Neural crest cell (in vitro differentiated cells): Measurements from ENCODE around the gene CIAO3. TPM values are rescaled to one million over a fixed set of nuclear protein-coding genes. Genes with fewer than 3 reads are reported as not detected.
"Not testable (repeated sequence)": the region's sequence is repeated elsewhere in the genome, so short reads cannot be mapped to it uniquely, and the experiment has no call there.

Experiments used
- DNase-seq: peaks from one replicate; pipeline ENCODE4 v3.0.0; 2021; ENCODE audit warnings: low read depth, mixed read lengths, low spot score
- H3K27ac Mint-ChIP-seq: one replicate; pipeline ENCODE4 v1.8.0; 2021; ENCODE audit warnings: mild to moderate bottlenecking, mixed read lengths; ENCODE audit not compliant: unreplicated experiment
- H3K27me3 Mint-ChIP-seq: 2 replicates; pipeline ENCODE4 v1.8.0; 2021; ENCODE audit warnings: low read depth, mild to moderate bottlenecking, mixed read lengths
- H3K36me3 Mint-ChIP-seq: 2 replicates; pipeline ENCODE4 v1.8.0; 2021; ENCODE audit warnings: low read depth, mild to moderate bottlenecking, mixed read lengths
- H3K4me1 Mint-ChIP-seq: 2 replicates; pipeline ENCODE4 v1.8.0; 2021; ENCODE audit warnings: mixed read lengths
- H3K4me3 Mint-ChIP-seq: one replicate; pipeline ENCODE4 v1.8.0; 2021; ENCODE audit warnings: mild to moderate bottlenecking, mixed read lengths
- H3K9me3 Mint-ChIP-seq: 2 replicates; pipeline ENCODE4 v1.8.0; 2021; ENCODE audit warnings: mixed read lengths
- CTCF ChIP-seq: fragments of 200-600 bp; sonication (generic); conservative IDR thresholded peaks from 2 replicates; pipeline ENCODE4 v1.5.0; 2021; ENCODE audit warnings: antibody characterized with exemption, mild to moderate bottlenecking
- total RNA-seq: library from RNA; stranded (reverse); gene quantifications from 2 replicates; pipeline ENCODE4 v1.2.1, GENCODE V29; 2021

The CIAO3 gene
- total RNA-seq, 1 donor from 2014 or later = 45.9 TPM

- no peak for DNase-seq
Observed at GRCh38 chr16:746637-747036, 5.8 kb upstream of the CIAO3 start.

GRCh38 chr16:745739-746138 lies 4.9 kb upstream of the CIAO3 start:
- H3K27ac Mint-ChIP-seq = no peak overlapping the region
- H3K36me3 Mint-ChIP-seq = no peaks in the 10 kb centered on the region
- H3K27me3 Mint-ChIP-seq = no peaks in the 10 kb centered on the region
- H3K4me1 Mint-ChIP-seq = no peaks in the 10 kb centered on the region
- DNase-seq = no peak
- H3K9me3 Mint-ChIP-seq = no peaks in the 10 kb centered on the region
- peak; percentile 66 for TF ChIP-seq CTCF
- H3K4me3 Mint-ChIP-seq = no peak overlapping the region

More at GRCh38 chr16:746637-747036, 5.8 kb upstream of the CIAO3 start:
- Mint-ChIP-seq H3K27ac (no peak overlapping the region), H3K9me3 (no peaks in the 10 kb centered on the region), H3K4me3 (no peak overlapping the region), H3K36me3 (no peaks in the 10 kb centered on the region), H3K27me3 (no peaks in the 10 kb centered on the region), H3K4me1 (peaks cover 6% of the 10 kb centered on the region)
- no peak for TF ChIP-seq CTCF

- no peaks in the 10 kb centered on the region for H3K36me3 Mint-ChIP-seq
- H3K9me3 Mint-ChIP-seq = no peaks in the 10 kb centered on the region
- no peak overlapping the region for H3K4me3 Mint-ChIP-seq
- no peak for DNase-seq
- peak; percentile 36 for TF ChIP-seq CTCF
- H3K27ac Mint-ChIP-seq = no peak overlapping the region
- no peaks in the 10 kb centered on the region for H3K4me1 Mint-ChIP-seq
- H3K27me3 Mint-ChIP-seq = no peaks in the 10 kb centered on the region
Observed at GRCh38 chr16:743794-744500, 3.1 kb upstream of the CIAO3 start.

GRCh38 chr16:742894-743293 lies 2.1 kb upstream of the CIAO3 start:
- peak overlapping the region; percentile 34 for H3K4me3 Mint-ChIP-seq
- not testable (repeated sequence) for H3K4me1 Mint-ChIP-seq, H3K36me3 Mint-ChIP-seq, H3K27me3 Mint-ChIP-seq, H3K27ac Mint-ChIP-seq, DNase-seq, H3K9me3 Mint-ChIP-seq

- no peak overlapping the region for H3K27ac Mint-ChIP-seq
- no peak for TF ChIP-seq CTCF
- no peaks in the 10 kb centered on the region for H3K4me1 Mint-ChIP-seq
- DNase-seq = no peak
- no peaks in the 10 kb centered on the region for H3K9me3 Mint-ChIP-seq
- H3K4me3 Mint-ChIP-seq = peak overlapping the region; percentile 79
- no peaks in the 10 kb centered on the region for H3K27me3 Mint-ChIP-seq
- no peaks in the 10 kb centered on the region for H3K36me3 Mint-ChIP-seq
Observed at GRCh38 chr16:741986-742629, 1.3 kb upstream of the CIAO3 start.

- no peak overlapping the region for H3K27ac Mint-ChIP-seq
- TF ChIP-seq CTCF = no peak
- H3K36me3 Mint-ChIP-seq = no peaks in the 10 kb centered on the region
- H3K9me3 Mint-ChIP-seq = no peaks in the 10 kb centered on the region
- peak overlapping the region; percentile 81 for H3K4me3 Mint-ChIP-seq
- no peaks in the 10 kb centered on the region for H3K27me3 Mint-ChIP-seq
- no peak for DNase-seq
- H3K4me1 Mint-ChIP-seq = no peaks in the 10 kb centered on the region
Observed at GRCh38 chr16:740459-740763, 386 bp downstream of the CIAO3 start.
